ENCODE data around the gene PTPMT1. TPM values are rescaled to one million over a fixed set of nuclear protein-coding genes. Genes with fewer than 3 reads are reported as not detected.

The PTPMT1 gene
- total RNA-seq, 3 donors from 2014 or later: 47.1 to 54.7 (median 48.8) TPM

GRCh38 chr11:47593934-47594855 lies 28.8 kb downstream of the PTPMT1 start, which contains the start of gene C1QTNF4:
Gene C1QTNF4, minus strand, starts transcription at chr11:47594411. Its CDS starts 3,601 bp downstream, at chr11:47590810.
- no peak for DNase-seq
- no peak for ATAC-seq
- Mint-ChIP-seq H3K36me3 (ENCODE audit: insufficient read depth) (no peaks in the 10 kb centered on the region), H3K9me3 (no peaks in the 10 kb centered on the region), H3K4me3 (no peak within 1 kb of the TSS), H3K27me3 (ENCODE audit: low read depth) (peaks cover 34% of the 10 kb centered on the region), H3K4me1 (ENCODE audit: low read depth) (peaks cover 4% of the 10 kb centered on the region)

- H3K9me3 Mint-ChIP-seq: no peaks in the 10 kb centered on the region
- H3K27me3 Mint-ChIP-seq (ENCODE audit: low read depth): peaks cover 34% of the 10 kb centered on the region
- ATAC-seq (peak; percentile 20 to 27), DNase-seq (no peak)
- peaks cover 4% of the 10 kb centered on the region for H3K4me1 Mint-ChIP-seq (ENCODE audit: low read depth)
- no peak overlapping the region for H3K4me3 Mint-ChIP-seq
- H3K36me3 Mint-ChIP-seq (ENCODE audit: insufficient read depth): no peaks in the 10 kb centered on the region
These were observed 29.6 kb downstream of the PTPMT1 start for GRCh38 chr11:47595029-47595428.

- no peaks in the 10 kb centered on the region for H3K36me3 Mint-ChIP-seq (ENCODE audit: insufficient read depth)
- DNase-seq (no peak), ATAC-seq (no peak)
- peaks cover 34% of the 10 kb centered on the region for H3K27me3 Mint-ChIP-seq (ENCODE audit: low read depth)
- no peaks in the 10 kb centered on the region for H3K9me3 Mint-ChIP-seq
- peaks cover 4% of the 10 kb centered on the region for H3K4me1 Mint-ChIP-seq (ENCODE audit: low read depth)
- no peak overlapping the region for H3K4me3 Mint-ChIP-seq
These were observed 30.6 kb downstream of the PTPMT1 start for GRCh38 chr11:47595967-47596366.

GRCh38 chr11:47599902-47600301 lies 34.5 kb downstream of the PTPMT1 start:
- Mint-ChIP-seq H3K27me3 (ENCODE audit: low read depth) (peaks cover 9% of the 10 kb centered on the region), H3K4me3 (no peak overlapping the region), H3K4me1 (ENCODE audit: low read depth) (no peaks in the 10 kb centered on the region), H3K36me3 (ENCODE audit: insufficient read depth) (no peaks in the 10 kb centered on the region), H3K9me3 (no peaks in the 10 kb centered on the region)
- no peak for DNase-seq
- no peak for ATAC-seq

- DNase-seq: no peak
- Mint-ChIP-seq H3K36me3 (ENCODE audit: insufficient read depth) (peaks cover 3% of the 10 kb centered on the region), H3K4me1 (ENCODE audit: low read depth) (no peaks in the 10 kb centered on the region), H3K27me3 (ENCODE audit: low read depth) (no peaks in the 10 kb centered on the region), H3K9me3 (no peaks in the 10 kb centered on the region), H3K4me3 (no peak overlapping the region)
- no peak for ATAC-seq
These were observed 37.9 kb downstream of the PTPMT1 start for GRCh38 chr11:47603295-47603694.

GRCh38 chr11:47605921-47606320 lies 40.5 kb downstream of the PTPMT1 start:
- no peak overlapping the region for H3K4me3 Mint-ChIP-seq
- no peaks in the 10 kb centered on the region for H3K4me1 Mint-ChIP-seq (ENCODE audit: low read depth)
- H3K36me3 Mint-ChIP-seq (ENCODE audit: insufficient read depth): peaks cover 7% of the 10 kb centered on the region
- H3K9me3 Mint-ChIP-seq: no peaks in the 10 kb centered on the region
- ATAC-seq: no peak
- no peak for DNase-seq
- no peaks in the 10 kb centered on the region for H3K27me3 Mint-ChIP-seq (ENCODE audit: low read depth)

GRCh38 chr11:47606731-47607130 lies 41.3 kb downstream of the PTPMT1 start:
- ATAC-seq (no peak), DNase-seq (no peak)
- Mint-ChIP-seq H3K4me1 (ENCODE audit: low read depth) (no peaks in the 10 kb centered on the region), H3K36me3 (ENCODE audit: insufficient read depth) (peaks cover 7% of the 10 kb centered on the region), H3K27me3 (ENCODE audit: low read depth) (no peaks in the 10 kb centered on the region), H3K9me3 (no peaks in the 10 kb centered on the region), H3K4me3 (no peak overlapping the region)

GRCh38 chr11:47607380-47607779 lies 42.0 kb downstream of the PTPMT1 start:
- DNase-seq: no peak
- Mint-ChIP-seq H3K4me1 (ENCODE audit: low read depth) (no peaks in the 10 kb centered on the region), H3K4me3 (no peak overlapping the region), H3K27me3 (ENCODE audit: low read depth) (no peaks in the 10 kb centered on the region), H3K36me3 (ENCODE audit: insufficient read depth) (peaks cover 7% of the 10 kb centered on the region), H3K9me3 (no peaks in the 10 kb centered on the region)
- ATAC-seq: no peak

- DNase-seq (no peak), ATAC-seq (no peak)
- Mint-ChIP-seq H3K4me1 (ENCODE audit: low read depth) (no peaks in the 10 kb centered on the region), H3K9me3 (no peaks in the 10 kb centered on the region), H3K36me3 (ENCODE audit: insufficient read depth) (peaks cover 7% of the 10 kb centered on the region), H3K4me3 (no peak overlapping the region), H3K27me3 (ENCODE audit: low read depth) (no peaks in the 10 kb centered on the region)
These were observed 44.3 kb downstream of the PTPMT1 start for GRCh38 chr11:47609675-47610074.

- no peaks in the 10 kb centered on the region for H3K4me1 Mint-ChIP-seq (ENCODE audit: low read depth)
- H3K4me3 Mint-ChIP-seq: no peak overlapping the region
- no peak for DNase-seq
- no peak for ATAC-seq
- H3K36me3 Mint-ChIP-seq (ENCODE audit: insufficient read depth): peaks cover 4% of the 10 kb centered on the region
- no peaks in the 10 kb centered on the region for H3K9me3 Mint-ChIP-seq
- no peaks in the 10 kb centered on the region for H3K27me3 Mint-ChIP-seq (ENCODE audit: low read depth)
These were observed 46.0 kb downstream of the PTPMT1 start for GRCh38 chr11:47611348-47611794.

- Mint-ChIP-seq H3K27me3 (ENCODE audit: low read depth) (no peaks in the 10 kb centered on the region), H3K4me1 (ENCODE audit: low read depth) (no peaks in the 10 kb centered on the region), H3K4me3 (no peak overlapping the region), H3K36me3 (ENCODE audit: insufficient read depth) (peaks cover 8% of the 10 kb centered on the region), H3K9me3 (no peaks in the 10 kb centered on the region)
- no peak for ATAC-seq
- DNase-seq: no peak
These were observed 49.9 kb downstream of the PTPMT1 start for GRCh38 chr11:47615249-47615648.

- no peak for ATAC-seq
- DNase-seq: no peak
- H3K36me3 Mint-ChIP-seq (ENCODE audit: insufficient read depth): peaks cover 6% of the 10 kb centered on the region
- no peak overlapping the region for H3K4me3 Mint-ChIP-seq
- no peaks in the 10 kb centered on the region for H3K9me3 Mint-ChIP-seq
- H3K4me1 Mint-ChIP-seq (ENCODE audit: low read depth): no peaks in the 10 kb centered on the region
- H3K27me3 Mint-ChIP-seq (ENCODE audit: low read depth): no peaks in the 10 kb centered on the region
These were observed 51.5 kb downstream of the PTPMT1 start for GRCh38 chr11:47616726-47617416.

- no peak for ATAC-seq
- H3K4me3 Mint-ChIP-seq: no peak overlapping the region
- peaks cover 7% of the 10 kb centered on the region for H3K36me3 Mint-ChIP-seq (ENCODE audit: insufficient read depth)
- H3K4me1 Mint-ChIP-seq (ENCODE audit: low read depth): no peaks in the 10 kb centered on the region
- no peaks in the 10 kb centered on the region for H3K9me3 Mint-ChIP-seq
- no peaks in the 10 kb centered on the region for H3K27me3 Mint-ChIP-seq (ENCODE audit: low read depth)
- DNase-seq: no peak
These were observed 52.0 kb downstream of the PTPMT1 start for GRCh38 chr11:47617417-47617809.

GRCh38 chr11:47620836-47621378 lies 55.5 kb downstream of the PTPMT1 start:
- DNase-seq (no peak), ATAC-seq (no peak)
- H3K36me3 Mint-ChIP-seq (ENCODE audit: insufficient read depth): peaks cover 13% of the 10 kb centered on the region
- H3K4me3 Mint-ChIP-seq: no peak overlapping the region
- H3K27me3 Mint-ChIP-seq (ENCODE audit: low read depth): no peaks in the 10 kb centered on the region
- H3K4me1 Mint-ChIP-seq (ENCODE audit: low read depth): no peaks in the 10 kb centered on the region
- no peaks in the 10 kb centered on the region for H3K9me3 Mint-ChIP-seq
